Colon (tissue), 2 donors: ENCODE data around the gene RBM20.
"Not testable (repeated sequence)": the region's sequence is repeated elsewhere in the genome, so short reads cannot be mapped to it uniquely, and the experiment has no call there.

Experiments used
- FAIRE-seq: peaks from 2 replicates; lab custom pipeline; 2012; peaks lifted over from hg19 to GRCh38; lab: Jason Lieb, UNC
- donor health status: control.
- donor health status: control.

Gene RBM20

DNA sequence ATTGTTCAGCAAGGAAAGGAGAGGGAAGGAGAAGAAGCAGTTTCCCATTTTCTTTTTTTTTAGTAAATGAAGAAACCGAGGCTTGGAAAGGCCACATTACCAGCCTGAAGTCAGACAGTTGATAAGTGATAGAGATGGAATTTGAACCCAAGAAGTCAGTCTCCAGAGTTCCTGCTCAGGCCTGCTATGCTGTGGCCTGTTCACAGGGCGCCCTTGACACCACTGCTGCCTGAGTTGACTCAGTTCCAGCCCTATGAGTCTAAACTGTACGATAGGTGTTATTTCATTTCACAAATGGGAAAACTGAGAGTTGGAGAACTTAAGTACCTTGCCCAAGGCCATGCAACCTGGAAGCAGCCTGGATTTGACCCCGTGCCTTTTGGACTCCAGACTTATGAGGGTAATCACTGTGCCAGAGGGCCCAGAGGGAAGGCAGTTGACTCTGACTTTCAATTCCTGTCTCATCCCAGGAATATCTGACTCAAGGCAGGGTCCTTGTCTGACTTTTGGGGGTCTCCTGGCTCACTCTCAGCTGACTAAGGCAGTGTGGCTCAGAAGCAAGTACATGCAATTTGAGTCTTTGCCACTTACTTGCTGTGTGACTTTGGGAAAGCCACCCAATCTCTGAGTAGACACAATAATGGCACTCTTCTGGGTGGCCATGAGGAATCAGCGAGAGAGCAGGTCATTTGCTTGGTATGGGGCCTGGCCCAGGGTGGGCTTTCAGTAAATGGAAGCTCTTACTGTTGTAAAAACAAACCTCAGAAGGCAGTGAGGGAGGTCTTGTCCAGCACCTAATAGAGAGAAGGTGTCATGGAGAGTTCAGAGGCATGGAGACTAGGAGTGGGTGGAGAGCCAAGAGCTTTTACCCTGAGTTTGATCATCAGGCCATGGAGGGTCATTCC, 17.9 kb upstream of the RBM20 start:
- FAIRE-seq: no peak

DNA sequence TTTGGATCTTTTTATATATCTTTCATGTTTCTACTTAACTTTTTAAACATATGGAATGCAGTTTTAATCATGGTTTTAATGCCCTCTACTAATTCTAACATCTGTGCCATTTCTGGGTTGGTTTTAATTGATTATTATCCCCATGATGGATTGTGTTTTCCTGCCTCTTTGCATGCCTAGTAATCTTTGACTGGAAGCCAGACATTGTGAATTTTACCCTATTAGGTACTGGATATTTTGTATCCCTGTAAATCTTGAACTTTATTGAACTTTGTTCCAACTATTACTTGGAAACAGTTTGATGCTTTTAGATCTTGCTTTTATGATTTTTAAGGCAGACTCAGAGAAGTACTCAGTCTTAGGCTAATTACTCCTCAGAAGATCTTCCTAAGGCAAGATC, 16.0 kb upstream of the RBM20 start:
- no peak for FAIRE-seq

DNA sequence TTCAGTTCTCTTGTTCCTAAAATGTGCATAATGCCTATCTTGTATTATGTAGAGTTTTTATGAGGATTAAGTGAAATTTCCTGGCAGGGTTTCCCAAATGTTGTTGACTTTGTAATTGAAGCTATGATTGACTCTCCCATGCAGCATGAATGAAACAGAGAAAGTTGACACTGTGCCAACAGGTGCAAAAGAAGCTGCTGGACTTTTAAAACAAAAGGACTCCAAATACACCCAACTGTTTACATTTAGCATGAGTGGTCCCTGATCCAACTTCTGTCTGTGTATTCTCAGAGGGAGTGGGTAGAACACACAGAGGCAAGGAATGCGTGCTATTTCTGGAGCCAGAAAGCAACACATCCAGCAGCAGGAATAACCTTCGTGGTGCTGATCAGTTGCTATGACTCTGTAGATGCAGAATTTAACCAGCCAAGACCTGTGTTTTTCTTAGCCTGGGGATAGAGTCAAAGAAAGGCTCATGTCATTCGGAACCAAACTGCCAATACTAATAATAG, 14.4 kb upstream of the RBM20 start:
- FAIRE-seq: no peak

DNA sequence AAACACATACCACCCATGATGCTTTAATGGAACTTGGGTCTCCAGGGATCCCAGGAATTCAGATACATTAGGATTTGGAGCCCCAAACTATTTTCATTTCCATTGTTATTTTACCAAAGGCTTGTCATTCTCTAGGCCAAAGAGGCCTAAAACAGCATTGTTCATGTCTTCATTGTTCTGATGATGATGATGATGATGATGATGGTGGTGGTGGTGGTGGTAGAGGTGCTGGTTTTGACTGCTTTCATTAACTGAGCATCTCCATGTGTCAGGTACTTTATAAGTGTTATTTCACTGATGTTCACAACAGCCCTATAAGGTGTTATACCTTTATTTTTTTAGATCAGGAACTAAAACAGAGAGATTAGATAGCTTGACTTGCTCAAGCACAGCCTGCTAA, 12.2 kb upstream of the RBM20 start:
- no peak for FAIRE-seq

DNA sequence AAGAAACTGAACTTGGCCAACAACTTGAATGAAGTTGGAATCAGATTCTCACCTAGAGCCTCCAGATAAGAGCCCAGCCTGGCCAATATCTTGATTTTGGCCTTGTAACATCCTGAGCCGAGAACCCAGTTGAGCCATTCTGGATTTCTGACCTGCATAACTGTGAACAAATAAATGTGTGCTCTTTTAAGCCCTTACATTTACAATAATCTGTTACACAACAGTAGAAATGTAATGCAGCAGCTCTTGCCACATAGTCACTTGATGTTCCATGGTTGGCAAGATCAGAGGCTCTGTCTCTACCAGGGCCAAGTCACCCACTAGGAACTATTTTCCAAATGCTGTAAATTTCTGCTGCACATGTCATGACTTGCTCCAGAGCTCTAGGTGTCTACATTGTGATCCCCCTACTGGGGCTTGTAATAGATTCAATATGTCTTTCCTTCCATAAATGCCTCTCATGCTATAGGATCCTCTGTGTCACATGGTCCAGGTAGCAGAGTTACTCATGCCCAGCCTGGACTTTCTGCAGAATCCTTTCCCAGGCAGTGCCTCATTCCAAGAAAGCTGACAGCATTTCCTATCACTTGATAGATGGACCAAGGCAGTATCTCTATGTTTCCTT, 11.4 kb upstream of the RBM20 start:
- FAIRE-seq: no peak

DNA sequence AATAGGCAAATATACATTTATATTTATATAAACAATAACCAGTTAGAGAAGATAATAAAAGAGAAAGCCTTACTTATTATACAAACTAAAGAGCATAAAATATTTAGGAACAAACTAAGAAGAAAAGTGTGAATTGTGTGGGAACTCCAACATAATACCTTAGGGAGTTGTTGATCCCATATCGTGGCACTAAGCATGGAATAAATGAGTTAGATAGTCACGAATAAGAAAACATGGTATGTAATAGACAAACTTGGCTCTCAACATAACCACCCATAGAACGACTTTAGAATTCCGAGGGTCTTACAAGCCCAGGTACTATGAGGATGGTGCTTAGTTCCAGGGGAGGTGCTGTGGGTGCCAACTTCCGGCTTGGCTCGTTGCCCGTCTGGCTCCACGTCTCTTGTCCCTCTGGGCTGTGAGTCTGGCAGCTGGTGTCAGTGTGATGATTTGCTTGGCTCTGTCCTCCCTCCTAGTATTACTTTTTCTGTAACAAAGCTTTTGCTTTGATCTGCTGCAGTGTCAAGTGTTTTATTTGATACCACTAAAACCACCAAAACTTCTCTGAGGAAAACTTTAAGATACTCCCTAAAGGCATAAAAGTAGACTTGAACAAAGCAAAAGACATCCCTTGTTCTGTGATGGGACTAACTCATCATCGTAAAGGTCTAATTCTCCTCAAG, 9.5 kb upstream of the RBM20 start:
- FAIRE-seq: no peak

DNA sequence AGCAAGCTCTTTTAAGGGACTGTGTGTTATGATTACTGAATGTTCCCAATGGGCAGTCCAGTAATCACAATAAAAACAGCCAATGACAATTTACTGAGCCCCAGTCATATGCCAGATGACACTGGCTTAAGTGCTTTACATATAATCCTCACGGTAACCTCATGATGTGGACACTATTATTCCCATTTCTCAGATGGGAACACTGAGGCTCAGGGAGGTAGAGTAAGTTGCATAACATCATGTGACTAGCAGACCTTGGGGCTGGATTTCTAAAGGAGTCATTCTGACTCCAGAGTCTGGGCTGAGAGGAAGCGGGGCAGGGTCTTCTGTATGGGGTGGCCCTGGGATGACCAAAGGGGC, 7.6 kb upstream of the RBM20 start:
- no peak for FAIRE-seq

DNA sequence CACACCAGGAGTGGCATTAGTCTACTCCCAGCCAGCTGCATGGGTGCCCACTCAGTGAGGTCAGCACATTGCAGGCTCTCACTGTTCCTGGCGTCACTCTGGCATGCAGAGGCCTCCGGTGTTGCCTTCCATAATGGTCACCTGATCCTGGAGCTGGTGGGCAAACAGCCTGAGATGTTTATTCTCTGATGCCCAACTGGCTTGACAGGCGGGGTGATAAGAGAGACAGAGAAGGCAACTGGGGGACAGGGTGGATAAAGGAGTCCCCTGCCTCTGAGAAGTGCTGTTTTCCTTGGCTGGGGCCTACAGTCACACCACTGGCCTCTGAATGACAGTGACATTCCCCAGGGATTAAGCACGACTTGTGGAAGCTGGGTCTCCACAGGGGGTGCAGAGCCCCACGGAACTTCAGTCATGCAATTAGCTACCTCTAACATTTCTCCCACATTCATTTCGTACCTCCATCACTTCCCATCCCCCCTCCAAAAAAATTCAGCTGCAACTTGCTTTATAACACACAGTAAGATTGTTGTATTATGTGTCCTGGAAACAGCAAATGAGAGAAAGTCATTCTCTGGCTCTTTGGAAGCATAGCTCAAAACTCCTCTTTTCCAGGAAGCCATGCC, 7.1 kb upstream of the RBM20 start:
- FAIRE-seq: no peak

DNA sequence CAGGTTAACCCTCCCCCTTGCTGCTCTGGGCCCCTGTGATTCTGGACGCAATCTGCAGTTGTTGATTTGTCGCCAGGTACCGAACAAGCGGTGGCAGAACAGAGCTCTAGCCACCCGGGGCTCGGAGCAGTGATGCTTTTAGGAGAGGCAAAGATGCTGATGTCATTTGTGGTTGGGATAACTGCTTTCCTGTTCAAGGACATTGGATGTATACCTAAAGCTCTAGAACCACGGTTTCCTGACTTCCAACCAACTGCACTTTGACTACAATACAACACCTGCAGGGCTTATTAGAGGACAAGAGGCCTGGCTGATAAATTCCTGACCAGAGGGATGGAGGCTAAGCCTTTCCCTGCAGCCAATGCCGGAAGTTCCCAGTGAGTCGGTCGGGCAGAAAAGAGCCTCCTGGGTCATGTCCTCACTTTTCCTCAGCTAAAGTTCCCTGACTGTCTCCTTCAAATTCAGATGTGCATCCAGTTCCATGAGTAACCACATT, 6.5 kb upstream of the RBM20 start:
- FAIRE-seq: no peak

DNA sequence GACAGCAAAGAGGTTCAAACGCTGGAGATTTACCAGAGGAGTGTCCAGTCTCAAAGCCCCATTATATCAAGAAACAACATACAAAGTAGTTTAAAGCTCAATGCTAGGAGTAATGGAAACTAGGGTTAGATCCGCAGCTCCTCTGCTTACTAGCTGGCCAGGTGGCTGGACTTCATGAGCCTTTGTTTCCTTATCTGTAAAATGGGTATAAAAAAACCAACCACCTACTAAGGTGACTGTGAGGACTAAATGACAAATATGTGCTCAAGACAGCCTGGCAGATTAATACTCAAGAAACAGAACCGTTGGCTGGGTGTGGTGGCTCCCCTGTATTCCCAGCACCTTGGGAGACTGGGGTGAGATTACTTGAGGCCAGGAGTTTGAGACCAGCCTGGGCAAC, 5.8 kb upstream of the RBM20 start:
- no peak for FAIRE-seq

DNA sequence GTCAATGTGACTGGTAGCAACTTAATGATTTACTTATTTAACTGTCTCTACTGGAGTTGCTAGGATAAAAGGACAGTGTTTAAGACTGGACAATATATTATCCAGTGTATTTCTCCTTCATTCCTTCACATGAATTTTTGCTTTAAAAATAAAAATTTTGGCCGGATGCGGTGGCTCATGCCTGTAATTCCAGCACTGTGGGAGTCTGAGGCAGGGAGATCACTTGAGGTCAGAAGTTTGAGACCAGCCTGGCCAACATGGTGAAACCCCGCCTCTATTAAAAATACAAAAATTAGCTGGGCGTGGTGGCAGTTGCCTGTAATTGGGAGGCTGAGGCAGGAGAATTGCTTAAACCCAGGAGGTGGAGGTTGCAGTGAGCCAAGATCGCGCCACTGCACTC, 5.1 kb upstream of the RBM20 start:
- FAIRE-seq: not testable (repeated sequence)

DNA sequence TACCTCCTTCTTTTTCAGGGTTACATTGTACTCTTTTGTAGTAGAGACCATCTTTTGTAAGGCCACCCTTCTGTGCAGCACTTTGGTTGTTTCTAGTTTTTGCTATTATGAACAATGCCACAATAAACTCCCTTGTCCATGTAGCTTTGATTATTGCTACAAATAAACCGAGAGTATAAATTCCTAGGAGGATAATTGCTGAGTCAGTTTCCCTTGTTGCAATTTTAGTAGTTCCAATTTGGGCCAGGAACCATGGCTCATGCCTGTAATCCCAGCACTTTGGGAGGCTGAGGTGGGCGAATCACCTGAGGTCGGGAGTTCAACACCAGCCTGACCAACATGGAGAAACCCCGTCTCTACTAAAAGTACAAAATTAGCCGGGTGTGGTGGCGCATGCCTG, 4.3 kb upstream of the RBM20 start:
- FAIRE-seq: not testable (repeated sequence)

DNA sequence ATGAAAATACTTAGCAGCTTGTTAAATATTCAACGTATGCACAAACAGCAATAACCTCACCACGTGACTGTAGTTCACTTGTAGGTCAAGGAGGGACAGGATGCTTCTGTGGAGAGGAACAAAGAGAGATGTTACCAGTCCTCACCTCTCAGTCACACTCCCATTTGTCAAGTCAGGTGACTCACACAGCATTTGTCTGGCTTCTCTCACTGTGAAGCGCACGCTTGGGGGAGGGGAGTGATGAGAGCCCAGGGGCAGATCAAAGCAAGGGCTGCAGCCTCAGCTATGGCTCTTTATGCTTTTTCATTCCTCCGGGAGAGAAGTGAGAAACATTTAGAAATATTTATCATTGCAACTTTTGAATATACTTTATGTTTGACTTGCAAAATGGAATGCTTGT, 2.9 kb upstream of the RBM20 start:
- FAIRE-seq: no peak

DNA sequence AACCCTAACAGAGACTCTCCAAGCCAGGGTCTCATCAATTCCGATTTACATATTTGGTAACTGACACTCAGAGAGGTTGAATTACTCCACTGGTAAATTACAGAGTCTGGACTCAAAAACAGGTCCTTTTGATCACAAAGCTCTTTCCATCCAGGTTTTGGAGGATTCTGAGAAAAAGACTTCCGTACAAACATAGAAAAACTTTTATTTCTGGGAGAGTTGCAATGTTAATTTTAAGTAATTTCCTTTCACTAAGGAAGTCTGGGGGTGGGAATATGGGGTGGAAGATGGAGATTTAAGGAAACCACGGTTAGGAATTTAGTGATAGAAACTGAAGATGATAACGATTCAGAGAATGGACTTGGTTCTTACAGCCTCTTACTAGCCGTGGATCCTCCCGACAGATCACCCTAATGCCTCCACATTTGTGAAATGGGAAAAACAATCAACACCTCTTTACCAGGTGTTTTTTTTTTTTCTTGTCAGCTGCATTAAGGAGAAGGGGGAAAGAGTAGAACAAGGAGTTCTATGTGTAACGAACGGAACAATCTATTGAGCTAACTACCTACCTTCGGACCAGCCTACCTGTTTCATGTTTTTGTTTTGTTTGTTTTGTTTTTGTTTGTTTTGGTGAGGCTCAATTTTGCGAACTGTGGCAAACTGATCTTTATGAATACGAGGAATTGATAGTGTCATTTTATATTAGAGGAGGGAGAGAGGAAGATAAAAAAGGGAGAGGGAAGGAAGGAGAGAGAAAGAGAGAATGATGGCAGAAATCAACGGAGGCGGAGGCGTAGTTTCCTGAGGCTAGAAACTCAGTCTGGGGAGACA, 1.7 kb upstream of the RBM20 start:
- FAIRE-seq: no peak

DNA sequence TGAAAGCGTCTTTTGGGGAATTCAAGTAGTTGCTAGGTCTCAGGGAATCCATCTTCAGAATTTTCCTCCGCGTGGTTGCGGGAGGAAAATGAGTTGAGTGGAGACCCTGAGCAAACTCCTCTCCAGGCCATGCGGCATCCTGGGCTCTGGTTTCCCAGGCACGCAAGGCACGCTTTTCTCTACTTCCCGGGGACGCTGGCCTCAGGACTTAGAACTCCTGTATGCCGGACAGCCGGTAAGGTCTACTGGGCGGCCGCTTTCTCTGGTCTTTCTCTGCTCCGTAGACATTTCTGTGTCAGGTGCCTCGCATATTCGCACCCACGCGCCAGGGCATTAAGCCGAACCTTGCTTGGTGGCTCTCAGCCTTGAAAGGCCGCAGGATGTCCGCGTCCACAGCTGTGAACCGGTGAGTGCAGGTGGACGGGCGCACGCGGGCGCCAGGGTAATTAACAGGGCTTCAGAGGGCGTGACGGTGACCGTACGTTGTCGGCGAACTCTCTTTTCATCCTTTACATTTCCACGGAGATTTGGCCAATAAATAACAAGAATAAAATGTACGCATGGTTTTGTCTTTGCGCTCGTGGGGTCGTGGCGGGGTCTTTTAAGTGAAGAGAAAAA, 992 bp upstream of the RBM20 start:
- FAIRE-seq: no peak

DNA sequence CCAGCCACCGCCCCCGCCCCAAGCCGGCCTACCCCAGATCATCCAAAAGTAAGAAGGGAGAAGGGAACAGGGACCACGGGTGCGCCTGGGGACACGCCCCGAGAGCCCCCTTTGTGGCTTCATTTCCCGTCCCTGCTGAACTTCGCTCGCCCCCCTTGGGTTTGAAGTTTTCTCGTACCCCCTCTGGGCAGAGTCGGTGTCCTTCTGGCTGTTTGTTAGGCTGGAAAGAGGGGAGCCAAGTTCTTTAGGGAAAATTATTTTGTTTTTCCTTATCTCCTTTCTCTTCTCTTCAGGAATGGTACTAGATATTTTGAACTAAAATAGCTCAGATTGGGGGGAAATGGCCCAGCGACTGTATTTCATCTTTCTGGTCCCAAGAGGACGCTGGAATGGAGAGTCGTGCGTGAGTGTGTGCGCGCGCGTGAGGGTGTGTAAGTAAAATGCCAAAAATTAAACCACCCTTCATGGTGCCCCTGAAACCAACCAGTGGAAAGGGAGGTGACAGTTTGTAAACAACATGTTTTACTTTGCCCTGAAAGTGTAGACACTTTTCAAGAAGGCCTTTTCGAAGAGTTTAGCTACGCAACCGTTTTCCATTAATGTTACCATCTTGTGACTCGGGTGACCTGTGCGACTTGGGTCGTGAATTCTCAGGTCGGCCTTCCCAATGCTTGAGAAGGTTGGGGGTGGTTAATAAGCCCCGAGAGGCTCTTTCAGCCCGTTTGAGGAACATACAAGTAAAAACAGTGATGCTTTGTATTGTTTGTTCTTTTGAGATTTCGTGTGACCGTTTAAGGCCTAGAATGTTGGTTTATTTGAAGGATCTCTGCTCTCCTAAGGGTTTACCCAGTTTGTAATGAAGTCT, 694 bp downstream of the RBM20 start:
- FAIRE-seq: no peak

DNA sequence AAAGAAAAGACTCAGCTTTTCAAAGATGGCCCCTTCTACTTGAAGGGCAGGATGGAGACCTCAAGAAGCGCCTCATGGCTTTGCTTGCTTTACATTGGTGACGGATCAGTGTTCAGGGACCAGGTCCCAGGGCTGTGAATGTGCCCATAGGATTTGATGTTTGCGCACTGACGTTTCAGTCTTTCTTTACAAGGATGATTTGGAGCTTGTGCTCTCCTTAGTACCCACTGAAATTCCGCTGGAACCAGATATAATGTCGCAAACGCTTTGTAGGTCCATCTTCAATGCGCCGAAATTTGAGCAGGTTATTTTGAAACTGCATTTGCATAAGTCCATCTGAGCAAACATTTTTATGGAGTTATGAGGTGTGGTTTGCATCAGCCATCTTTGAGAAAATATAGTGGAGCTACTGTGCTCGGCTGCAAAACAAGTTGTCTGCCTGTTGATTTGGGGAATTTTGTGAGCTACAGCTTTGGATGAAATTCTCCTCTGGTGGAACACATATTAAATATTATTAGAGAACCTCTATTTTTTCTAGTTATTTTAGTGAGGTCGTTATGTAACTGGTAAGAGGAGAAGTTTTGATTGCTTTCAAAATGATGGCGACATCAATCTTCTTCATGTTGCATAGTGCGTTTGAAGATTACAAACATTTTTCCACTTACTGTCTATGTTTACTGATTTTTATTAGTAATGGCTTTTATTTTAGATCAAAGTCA, 2.4 kb downstream of the RBM20 start:
- FAIRE-seq: no peak

DNA sequence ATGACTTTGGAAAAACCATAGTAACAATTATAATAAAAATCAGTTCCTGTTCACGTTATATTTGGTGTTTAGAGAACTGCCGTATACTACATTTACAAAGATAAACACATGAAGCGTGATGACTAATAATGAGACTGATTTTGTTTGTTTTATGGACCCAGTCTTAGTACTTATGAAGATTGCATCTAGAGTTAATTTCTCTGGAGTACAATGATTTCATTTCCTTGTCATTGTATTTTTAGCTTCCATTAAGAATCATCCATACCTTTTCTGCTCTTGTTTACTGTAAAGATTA, 2.9 kb downstream of the RBM20 start:
- FAIRE-seq: no peak

DNA sequence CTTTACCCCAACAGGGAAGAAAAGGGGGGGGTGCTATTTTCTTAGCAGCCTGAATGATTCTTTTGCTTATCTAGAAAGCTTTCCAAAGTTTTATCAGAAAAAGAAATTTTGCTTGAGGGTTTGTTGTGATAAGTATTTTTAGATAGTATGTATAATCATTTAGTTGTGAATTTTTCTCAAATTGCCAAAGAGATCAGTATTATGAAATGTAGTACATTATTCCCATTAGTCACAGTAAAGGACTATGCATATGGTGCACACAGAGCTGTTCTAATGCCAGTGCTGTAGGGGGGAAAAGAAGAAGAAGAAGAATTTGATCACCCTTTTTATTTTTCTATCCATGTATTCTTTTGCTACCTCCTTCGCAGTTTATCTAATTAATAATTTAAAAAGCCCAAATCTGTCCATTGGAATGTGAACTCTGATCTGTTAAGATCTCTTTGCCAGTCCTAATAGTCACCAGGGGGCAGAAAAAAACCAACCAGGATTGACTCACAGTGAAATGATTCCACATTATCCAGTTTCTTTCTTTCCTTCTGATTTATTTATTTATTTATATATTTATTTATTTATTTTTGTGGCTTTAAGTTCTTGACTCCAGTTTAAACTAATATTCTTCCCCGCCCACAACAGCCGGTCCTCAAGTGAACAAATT, 4.7 kb downstream of the RBM20 start:
- FAIRE-seq: no peak
